ENCODE results near the gene SLAMF9. TPM values are rescaled to one million over a fixed set of nuclear protein-coding genes. Genes with fewer than 3 reads are reported as not detected.

SLAMF9 gene
- total RNA-seq (2014; rRNA removed; shearing (Covaris generic)), result 0.60 and 0.88 TPM in 2 replicates

- peak; percentile 58 for DNase-seq (ENCODE audit: low read depth)
These were observed at the start of gene SLAMF9 for GRCh38 chr1:159953536-159954515. Gene SLAMF9 (minus strand): TSS chr1:159954237. CDS start chr1:159954137, 100 bp downstream.

DNA sequence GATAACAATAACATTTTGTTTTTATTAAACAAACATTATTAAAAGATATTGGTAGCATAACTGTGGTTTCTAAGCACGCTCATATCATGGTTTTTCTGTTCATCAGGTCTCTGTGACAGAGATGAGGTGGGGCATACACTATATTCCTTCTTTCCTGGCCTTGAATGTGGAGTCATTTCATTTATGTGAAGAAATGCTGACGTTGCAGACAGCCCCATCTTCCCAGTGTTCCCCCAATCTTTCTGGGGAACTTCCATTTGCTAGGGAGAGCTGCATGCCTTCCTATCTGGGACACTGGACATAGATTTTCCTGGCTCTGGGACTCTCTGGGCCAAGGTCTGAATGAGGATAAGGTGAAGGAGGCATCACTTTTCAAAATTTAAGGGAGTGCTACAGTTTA is 47.4 kb upstream of the SLAMF9 start:
- DNase-seq (ENCODE audit: low read depth), result no peak

DNA sequence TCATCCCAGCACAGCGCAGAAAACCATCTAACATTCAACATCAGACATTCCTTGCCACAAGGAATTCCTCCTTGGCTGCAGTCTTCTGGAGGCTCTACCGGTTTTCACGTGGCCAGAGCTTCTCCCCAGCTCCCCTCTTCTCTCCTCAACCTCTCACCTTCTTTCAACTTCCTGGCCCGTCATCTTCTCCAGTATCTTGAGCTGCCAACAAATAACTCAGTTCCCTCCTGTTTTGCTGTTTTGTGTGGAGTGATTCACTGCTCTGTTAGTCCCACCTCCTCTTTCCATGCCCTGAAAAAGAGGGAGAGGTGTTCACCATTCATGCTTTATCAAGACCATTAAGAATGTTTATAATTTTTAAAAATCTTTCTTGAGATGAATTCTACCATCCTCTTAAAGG is 45.2 kb upstream of the SLAMF9 start:
- no peak for DNase-seq (ENCODE audit: low read depth)

DNA sequence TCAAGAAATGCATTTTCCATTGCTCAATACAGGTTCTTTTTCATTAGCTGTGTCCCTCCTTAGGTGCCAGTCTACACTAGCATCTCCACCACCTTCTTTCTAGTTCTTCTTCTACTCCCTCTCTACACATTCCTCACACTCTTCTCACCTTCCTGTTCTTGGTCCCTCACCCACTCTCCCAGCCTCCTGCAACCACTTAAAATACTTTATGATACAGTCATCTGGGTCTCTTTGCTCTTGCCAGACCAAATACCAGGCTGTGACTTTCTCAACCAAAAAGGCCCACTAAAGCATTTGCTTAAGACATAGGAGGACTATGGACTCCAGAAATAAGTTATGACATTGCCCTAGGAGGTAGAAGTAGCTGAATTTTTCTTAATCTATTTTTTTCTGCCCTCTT is 42.6 kb upstream of the SLAMF9 start:
- DNase-seq (ENCODE audit: low read depth), result peak; percentile 56

- no peak for DNase-seq (ENCODE audit: low read depth)
These were observed 40.9 kb upstream of the SLAMF9 start for GRCh38 chr1:159994896-159995295.

GRCh38 chr1:159993911-159994310 is 39.9 kb upstream of the SLAMF9 start:
- DNase-seq (ENCODE audit: low read depth), result no peak

DNA sequence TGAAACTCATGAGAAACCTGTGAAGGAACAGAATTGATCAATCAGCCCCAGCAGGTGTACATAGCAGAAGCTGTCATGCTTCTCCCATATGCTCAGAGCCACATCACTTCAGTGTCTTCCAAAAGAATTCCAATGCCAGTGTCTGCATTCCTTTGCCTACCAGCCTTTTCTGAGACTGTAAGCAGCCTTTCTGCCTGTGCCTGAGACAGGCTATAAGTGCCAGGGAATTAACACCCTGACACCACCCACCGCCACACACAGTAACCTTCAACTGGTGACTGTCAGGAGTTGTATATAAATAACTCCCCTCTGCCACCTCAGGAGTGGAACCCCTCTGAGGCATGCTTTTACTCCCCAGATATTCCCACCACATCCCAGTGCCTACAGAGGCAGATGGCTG is 38.1 kb upstream of the SLAMF9 start:
- DNase-seq (ENCODE audit: low read depth), result no peak

GRCh38 chr1:159991513-159991912 is 37.5 kb upstream of the SLAMF9 start:
- peak; percentile 15 for DNase-seq (ENCODE audit: low read depth)

DNA sequence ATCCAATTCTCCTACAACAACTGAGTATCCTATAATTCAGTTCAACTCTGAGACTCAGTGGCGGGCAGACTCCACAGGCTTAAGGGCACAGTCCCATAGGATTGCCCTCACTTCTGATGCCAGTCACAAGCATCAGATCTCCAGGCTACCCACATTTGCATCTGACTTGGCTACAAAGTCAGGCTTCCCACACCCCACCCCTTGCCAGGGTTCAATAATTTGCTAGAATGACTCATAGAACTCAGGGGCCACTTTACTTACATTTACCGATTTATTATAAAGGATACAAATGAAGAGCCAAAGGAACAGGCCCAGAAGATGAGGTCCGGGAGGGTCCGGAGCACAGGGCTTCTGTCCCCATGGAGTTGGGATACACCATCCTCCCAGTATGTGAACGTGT is 36.0 kb upstream of the SLAMF9 start:
- DNase-seq (ENCODE audit: low read depth), result no peak

DNA sequence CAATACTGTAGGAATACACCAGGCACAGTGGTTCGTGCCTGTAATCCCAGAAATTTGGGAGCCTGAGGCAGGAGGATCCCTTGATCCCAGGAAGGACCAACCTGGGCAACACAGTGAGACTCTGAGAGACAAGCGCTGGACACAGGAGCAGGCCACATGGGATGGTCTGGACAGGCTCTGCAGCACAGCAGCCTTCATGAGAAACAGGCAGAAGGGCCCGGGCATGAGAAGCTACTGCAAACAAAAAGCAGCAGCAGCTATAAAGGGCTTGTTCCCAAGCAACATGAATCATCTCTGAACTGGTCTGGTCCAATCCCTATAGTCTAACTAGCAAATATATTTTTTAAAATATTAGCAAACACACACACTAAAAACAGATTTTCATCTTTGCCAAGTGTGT is 35.5 kb upstream of the SLAMF9 start:
- DNase-seq (ENCODE audit: low read depth), result no peak

DNA sequence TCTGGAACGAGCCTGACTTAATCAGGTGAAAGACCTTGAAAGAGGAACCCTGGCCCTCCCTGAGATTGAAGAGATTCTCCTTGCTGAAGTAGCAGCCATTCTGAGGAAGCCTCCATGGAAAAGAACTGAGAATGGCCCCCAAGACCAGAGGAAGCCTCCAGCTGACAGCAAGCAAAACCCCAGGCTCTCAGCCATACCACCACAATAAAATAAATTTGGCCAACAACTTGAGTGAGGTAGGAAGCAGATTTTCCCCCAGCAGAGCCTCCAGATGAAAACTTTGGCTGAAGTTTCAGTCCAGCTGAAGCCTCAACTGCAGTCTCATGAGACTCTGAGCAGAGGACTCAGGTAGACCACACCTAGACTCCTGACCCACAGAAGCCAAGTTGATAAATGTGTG is 34.0 kb upstream of the SLAMF9 start:
- no peak for DNase-seq (ENCODE audit: low read depth)

GRCh38 chr1:159987186-159987585 is 33.1 kb upstream of the SLAMF9 start:
- DNase-seq (ENCODE audit: low read depth), result no peak

DNA sequence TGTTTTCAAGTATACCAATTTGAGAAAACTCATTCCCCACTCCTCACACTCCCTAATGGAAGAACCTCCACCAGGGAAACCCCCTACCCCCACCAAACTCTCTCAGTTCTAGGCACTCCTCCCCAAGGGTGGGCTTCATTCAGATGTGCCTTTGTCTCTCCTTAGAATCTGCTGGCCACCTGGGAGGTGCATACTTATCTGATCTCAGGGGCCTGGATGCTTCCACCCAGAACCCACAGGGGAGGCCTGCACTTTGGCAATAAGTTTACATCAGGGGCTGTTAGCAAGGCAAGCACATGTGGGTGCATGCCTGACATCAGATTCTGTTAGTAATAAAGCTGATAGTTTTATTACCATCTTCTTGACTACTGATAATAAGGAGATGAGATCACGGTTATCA is 32.5 kb upstream of the SLAMF9 start:
- no peak for DNase-seq (ENCODE audit: low read depth)

DNA sequence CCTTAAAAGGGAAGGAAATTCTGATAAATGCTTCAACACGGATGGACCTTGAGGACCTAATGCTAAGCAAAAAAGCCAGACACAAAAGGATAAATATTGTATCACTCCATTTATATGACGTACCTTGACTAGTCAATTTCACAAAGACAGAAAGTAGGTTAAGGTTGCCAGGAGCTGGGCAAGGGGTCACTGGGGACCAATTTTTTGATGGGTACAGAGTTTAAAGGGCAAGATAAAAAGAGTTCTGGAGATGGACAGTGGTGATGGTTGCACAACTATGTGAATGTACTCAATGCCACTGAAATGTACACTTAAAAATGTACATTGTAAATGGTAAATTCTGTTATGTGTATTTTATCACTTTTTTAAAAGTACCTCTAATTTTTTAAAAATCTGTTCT is 32.1 kb upstream of the SLAMF9 start:
- DNase-seq (ENCODE audit: low read depth), result no peak

DNA sequence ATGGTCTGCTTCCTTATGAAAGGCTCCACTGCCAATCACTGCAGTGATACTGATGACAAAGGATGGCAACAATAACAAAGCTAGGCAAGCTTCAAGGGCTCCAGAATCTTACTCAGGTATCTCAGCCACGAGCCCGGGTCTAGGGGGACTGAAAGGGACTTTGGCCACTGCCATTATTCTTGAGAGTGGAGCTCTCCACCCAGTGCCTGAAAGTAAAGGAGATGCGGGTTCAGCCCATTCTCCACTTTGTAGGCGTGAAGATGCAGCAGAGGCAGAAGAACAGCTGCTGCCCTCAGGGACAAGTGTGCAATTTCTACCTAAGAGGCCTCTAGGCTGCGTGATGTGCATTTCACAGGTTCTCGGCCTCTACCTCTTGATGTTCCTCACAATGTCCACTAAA is 31.4 kb upstream of the SLAMF9 start:
- DNase-seq (ENCODE audit: low read depth), result no peak

DNA sequence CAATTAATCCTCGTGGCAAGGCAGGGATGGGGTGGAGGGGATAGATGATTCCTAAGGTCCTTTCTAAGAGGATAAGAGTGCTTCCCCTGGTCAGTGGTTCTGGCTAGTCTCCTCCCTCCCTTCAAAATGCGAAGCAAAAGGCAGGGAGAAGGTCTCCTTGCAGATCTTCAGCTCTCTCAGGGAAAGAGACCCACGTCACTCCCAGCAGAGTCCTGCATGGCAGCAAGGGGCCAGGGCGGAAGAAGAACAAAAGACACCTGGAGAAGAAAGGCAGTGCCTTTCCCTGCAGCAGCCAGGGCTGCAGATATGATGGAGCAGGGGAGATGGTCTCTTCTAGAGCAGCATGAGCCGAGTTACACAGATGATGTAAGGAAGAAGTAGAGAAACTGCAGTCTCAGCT is 29.6 kb upstream of the SLAMF9 start:
- DNase-seq (ENCODE audit: low read depth), result no peak

DNA sequence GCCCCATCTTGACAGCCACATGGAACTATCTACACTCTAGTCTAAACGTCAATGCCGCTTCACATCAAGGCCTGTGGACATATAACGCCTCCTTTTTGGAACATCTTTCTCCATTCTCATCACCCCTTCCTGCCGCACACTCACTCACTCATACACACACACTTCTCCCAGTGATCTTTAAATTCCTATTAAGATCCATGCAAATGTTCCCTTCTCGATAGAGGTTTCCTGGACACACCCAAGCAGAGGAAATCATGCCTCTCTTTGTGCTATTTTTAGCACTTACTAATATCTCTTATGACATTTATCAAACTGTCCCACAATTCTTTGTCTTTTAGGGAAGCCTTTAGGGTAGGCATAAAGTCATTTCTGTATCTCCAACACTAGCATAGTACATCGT is 28.2 kb upstream of the SLAMF9 start:
- no peak for DNase-seq (ENCODE audit: low read depth)

DNA sequence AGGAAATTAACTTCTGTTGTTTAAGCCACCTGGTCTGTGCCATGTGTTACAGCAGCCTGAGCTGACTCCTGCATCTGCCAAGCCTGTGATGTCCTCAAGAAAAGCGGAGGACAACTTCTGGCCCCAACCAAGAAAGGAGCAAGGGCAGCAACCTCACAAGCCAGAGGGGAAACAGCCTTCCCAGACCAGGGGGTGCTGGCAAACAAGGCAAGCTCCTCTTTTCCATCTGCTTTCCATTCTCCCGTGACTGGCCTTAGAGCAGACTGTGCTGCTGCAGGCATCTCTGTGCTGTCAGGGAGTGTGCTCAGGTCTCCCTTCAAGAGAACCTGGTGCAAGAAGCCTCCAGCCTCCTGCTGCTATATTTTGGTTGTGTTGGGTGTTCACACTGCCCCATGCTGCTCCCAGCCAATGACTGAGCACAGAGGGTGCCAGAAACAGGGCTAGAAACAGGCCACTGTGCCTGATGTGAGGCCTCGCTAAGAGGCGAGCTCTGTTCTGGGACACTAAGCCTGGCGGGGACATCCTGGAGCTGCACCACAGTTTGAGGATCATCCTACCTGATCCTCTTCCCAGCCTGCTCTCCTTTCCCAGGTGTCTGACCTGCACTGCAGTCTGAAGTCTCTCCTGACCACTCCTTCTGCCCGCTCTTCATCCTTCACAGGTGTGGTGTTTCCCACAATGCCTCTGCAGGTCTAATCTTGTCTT is 27.5 kb upstream of the SLAMF9 start:
- no peak for DNase-seq (ENCODE audit: low read depth)

DNA sequence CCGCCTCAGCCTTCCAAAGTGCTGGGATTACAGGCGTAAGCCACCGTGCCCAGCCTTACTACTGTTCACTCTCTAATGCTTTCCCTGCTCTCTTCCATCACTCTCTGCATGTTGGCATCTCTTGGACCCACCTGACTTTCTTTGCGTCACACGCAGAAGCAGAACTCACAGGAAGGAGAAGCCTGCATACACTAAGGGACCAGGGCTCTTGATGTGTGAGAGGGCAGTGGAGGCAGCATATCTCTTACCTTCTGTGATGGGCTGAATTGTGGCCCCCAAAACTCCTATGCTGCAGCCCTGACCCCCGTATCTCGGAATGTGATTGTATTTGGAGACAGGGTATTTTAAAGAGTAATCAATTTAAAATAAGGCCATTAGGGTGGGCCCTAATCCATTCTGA is 26.7 kb upstream of the SLAMF9 start:
- DNase-seq (ENCODE audit: low read depth), result no peak

DNA sequence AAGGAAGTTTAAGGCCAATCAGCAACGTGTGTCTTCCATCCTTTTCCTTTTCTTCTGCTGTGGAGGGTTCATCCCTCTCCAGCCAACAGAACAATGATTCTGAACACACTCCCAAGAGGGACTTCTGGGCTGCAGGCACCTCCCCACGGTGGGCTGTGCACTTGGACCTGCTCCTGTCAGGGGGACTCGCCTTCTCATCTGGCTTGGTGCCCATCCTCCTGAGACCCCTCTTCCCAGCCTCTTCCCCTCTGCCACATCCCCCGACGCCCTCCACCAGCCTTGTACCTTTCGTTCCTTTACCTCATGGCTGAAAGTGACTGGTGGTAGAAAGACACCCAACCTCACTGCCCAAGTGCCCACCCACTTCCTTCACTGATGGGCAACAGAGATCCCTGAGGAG is 26.0 kb upstream of the SLAMF9 start:
- no peak for DNase-seq (ENCODE audit: low read depth)

DNA sequence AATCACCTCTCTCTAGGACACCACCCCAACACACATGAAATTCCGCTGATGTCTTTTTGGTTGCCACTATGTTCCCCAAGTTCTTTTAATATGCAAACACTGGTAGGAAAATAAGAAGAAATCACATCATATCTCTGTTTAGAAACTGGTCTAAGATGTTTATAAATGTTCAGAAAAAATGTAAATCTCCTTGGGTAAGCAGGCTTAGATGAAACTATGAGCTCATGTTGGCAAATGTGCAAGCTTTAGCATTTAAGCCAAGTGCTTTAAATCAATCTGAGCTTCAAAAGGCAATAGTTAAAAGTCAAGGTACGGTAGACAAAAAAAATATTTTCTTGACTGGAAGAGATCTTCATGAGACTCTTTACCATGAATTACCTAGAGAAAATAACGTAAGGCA is 25.2 kb upstream of the SLAMF9 start:
- no peak for DNase-seq (ENCODE audit: low read depth)

- DNase-seq (ENCODE audit: low read depth), result no peak
These were observed 24.0 kb upstream of the SLAMF9 start for GRCh38 chr1:159978107-159978398.

GRCh38 chr1:159977364-159978106 is 23.5 kb upstream of the SLAMF9 start:
- DNase-seq (ENCODE audit: low read depth), result no peak
